ENCODE measurements around the gene CCNT2.

DNA sequence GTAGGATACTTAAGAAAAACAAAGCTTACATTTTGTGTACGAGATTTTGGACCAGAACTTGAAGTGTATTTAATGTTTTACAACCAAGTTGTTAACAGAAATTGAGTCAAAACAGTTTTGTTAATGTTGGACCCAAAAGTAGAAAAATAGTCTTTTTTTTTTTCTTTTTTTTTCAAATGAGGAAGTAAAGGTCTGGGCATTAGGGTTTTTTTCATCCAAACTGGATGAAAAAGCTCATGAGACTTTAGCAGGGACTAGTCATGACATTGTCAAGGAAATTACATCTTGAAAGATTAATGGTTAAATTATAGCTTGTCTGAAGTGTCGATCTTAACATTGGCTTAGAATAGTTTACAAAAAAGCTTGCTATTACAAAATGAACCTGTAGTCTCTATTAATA, 32.3 kb downstream of the CCNT2 start:
- TF ChIP-seq, protein P1, sequence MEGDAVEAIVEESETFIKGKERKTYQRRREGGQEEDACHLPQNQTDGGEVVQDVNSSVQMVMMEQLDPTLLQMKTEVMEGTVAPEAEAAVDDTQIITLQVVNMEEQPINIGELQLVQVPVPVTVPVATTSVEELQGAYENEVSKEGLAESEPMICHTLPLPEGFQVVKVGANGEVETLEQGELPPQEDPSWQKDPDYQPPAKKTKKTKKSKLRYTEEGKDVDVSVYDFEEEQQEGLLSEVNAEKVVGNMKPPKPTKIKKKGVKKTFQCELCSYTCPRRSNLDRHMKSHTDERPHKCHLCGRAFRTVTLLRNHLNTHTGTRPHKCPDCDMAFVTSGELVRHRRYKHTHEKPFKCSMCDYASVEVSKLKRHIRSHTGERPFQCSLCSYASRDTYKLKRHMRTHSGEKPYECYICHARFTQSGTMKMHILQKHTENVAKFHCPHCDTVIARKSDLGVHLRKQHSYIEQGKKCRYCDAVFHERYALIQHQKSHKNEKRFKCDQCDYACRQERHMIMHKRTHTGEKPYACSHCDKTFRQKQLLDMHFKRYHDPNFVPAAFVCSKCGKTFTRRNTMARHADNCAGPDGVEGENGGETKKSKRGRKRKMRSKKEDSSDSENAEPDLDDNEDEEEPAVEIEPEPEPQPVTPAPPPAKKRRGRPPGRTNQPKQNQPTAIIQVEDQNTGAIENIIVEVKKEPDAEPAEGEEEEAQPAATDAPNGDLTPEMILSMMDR (IDR thresholded peaks at IDR 0.05) = no peak
- no peak for TF ChIP-seq POLR2A (IDR thresholded peaks at IDR 0.05)
